Tibial nerve (tissue), 4 donors: ENCODE results near the gene ARHGEF16.

Experiments
- CTCF ChIP-seq, 5 experiments: fragments of 200-600 bp in 3 of 5; fragments of 450-650 bp in 2 of 5; sonication (generic) in 3 of 5; IDR thresholded peaks; one replicate each; pipeline ENCODE4 v1.5.1; 2016 to 2019; ENCODE audit warnings: antibody characterized with exemption in 5 of 5, mild to moderate bottlenecking in 3 of 5, moderate library complexity in 2 of 5
- EP300 ChIP-seq, 2 donors: sonication (generic); formaldehyde crosslinking; IDR thresholded peaks; one replicate each; pipeline ENCODE4 v1.6.1; 2017; ENCODE audit warnings: antibody characterized with exemption in 2 of 2, mild to moderate bottlenecking in 1 of 2
- POLR2A ChIP-seq, 2 donors: fragments of 450-650 bp; IDR thresholded peaks; one replicate each; pipeline ENCODE4 v1.6.1; 2017; ENCODE audit warnings: antibody characterized with exemption in 2 of 2, mild to moderate bottlenecking in 2 of 2, moderate library complexity in 2 of 2

- no peak for TF ChIP-seq CTCF (IDR thresholded peaks at IDR 0.05)
- no peak for TF ChIP-seq POLR2A (IDR thresholded peaks at IDR 0.05)
- TF ChIP-seq EP300 (IDR thresholded peaks at IDR 0.05) = no peak
These were observed 8.0 kb downstream of the ARHGEF16 start for GRCh38 chr1:3462356-3463012.
